22Rv1 (cell line): Measurements from ENCODE around the gene ATP8B1.
A peak's percentile ranks its signal among the peaks of the same experiment; 100 is the strongest.

Experiments used
- ZFX ChIP-seq: fragments of 450-650 bp; IDR thresholded peaks from 2 replicates; pipeline ENCODE4 v1.6.1; 2017; ENCODE audit warnings: antibody characterized with exemption, borderline replicate concordance
- TF ChIP-seq, protein P1 (sequence below): fragments of 450-650 bp; IDR thresholded peaks from 2 replicates; pipeline ENCODE4 v1.5.1; 2017; ENCODE audit warnings: mild to moderate bottlenecking

DNA sequence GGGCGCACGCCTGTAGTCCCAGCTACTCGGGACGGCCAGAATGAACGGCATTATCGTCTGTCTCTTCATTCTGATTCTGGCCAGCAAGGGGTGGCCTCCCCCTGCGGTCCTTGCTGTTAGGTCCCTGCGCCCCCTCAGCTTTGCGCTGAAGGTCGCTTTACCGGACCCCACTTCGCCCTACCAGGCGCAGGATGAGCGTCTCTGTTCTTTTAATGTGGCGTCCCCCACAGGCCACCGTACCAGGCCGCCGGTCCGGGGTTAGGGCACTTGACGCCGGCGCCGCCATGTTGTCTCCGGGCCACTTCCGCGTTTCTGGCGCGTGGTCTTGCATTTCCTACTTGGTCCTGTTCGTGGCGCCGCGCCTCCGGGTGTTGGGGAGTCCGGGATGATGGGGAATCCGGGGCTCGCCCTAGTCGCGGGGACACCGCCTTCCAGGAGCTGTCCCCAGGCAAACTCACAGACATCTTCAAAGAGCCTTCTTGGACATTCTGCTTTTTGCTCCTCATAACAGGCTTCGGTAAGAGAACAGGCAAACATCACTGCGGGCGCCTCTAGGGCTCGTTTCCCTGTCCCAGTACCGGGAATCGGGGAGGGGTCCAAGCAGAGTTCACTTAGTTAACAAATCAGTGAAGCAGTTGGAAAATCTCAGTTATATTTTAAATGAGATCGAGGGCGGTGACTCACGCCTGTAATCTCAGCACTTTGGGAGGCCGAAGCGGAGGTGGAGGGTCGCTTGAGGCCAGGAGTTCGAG is 172.9 kb downstream of the ATP8B1 start:
- TF ChIP-seq, protein P1, sequence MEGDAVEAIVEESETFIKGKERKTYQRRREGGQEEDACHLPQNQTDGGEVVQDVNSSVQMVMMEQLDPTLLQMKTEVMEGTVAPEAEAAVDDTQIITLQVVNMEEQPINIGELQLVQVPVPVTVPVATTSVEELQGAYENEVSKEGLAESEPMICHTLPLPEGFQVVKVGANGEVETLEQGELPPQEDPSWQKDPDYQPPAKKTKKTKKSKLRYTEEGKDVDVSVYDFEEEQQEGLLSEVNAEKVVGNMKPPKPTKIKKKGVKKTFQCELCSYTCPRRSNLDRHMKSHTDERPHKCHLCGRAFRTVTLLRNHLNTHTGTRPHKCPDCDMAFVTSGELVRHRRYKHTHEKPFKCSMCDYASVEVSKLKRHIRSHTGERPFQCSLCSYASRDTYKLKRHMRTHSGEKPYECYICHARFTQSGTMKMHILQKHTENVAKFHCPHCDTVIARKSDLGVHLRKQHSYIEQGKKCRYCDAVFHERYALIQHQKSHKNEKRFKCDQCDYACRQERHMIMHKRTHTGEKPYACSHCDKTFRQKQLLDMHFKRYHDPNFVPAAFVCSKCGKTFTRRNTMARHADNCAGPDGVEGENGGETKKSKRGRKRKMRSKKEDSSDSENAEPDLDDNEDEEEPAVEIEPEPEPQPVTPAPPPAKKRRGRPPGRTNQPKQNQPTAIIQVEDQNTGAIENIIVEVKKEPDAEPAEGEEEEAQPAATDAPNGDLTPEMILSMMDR, result peak; percentile 84
- TF ChIP-seq ZFX, result no peak
